ENCODE measurements around the gene ZNF311. TPM values are rescaled to one million over a fixed set of nuclear protein-coding genes. Genes with fewer than 3 reads are reported as not detected.
"Not testable (repeated sequence)": the region's sequence is repeated elsewhere in the genome, so short reads cannot be mapped to it uniquely, and the experiment has no call there.

The ZNF311 gene
- total RNA-seq, 2 donors from 2014 or later, result 1.9 to 4.3 TPM

GRCh38 chr6:28956331-28956730 is 48.8 kb downstream of the ZNF311 start:
- Histone ChIP-seq H3K27ac (no peak overlapping the region), H3K4me1 (replicated peaks) (no peaks in the 10 kb centered on the region), H3K36me3 (no peaks in the 10 kb centered on the region), H3K4me3 (no peak overlapping the region), H3K27me3 (replicated peaks; ENCODE audit: insufficient read depth) (no peaks in the 10 kb centered on the region), H3K9me3 (no peaks in the 10 kb centered on the region)
- TF ChIP-seq, protein P1, sequence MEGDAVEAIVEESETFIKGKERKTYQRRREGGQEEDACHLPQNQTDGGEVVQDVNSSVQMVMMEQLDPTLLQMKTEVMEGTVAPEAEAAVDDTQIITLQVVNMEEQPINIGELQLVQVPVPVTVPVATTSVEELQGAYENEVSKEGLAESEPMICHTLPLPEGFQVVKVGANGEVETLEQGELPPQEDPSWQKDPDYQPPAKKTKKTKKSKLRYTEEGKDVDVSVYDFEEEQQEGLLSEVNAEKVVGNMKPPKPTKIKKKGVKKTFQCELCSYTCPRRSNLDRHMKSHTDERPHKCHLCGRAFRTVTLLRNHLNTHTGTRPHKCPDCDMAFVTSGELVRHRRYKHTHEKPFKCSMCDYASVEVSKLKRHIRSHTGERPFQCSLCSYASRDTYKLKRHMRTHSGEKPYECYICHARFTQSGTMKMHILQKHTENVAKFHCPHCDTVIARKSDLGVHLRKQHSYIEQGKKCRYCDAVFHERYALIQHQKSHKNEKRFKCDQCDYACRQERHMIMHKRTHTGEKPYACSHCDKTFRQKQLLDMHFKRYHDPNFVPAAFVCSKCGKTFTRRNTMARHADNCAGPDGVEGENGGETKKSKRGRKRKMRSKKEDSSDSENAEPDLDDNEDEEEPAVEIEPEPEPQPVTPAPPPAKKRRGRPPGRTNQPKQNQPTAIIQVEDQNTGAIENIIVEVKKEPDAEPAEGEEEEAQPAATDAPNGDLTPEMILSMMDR (IDR thresholded peaks at IDR 0.05), result no peak
- TF ChIP-seq POLR2A (IDR thresholded peaks at IDR 0.05), result no peak
- intact Hi-C loops (cut with DNase I), result no loop called here
- DNase-seq (ENCODE audit: low spot score), result no peak
- 76% methylated on average over 3 of the region's 3 CpGs for WGBS

DNA sequence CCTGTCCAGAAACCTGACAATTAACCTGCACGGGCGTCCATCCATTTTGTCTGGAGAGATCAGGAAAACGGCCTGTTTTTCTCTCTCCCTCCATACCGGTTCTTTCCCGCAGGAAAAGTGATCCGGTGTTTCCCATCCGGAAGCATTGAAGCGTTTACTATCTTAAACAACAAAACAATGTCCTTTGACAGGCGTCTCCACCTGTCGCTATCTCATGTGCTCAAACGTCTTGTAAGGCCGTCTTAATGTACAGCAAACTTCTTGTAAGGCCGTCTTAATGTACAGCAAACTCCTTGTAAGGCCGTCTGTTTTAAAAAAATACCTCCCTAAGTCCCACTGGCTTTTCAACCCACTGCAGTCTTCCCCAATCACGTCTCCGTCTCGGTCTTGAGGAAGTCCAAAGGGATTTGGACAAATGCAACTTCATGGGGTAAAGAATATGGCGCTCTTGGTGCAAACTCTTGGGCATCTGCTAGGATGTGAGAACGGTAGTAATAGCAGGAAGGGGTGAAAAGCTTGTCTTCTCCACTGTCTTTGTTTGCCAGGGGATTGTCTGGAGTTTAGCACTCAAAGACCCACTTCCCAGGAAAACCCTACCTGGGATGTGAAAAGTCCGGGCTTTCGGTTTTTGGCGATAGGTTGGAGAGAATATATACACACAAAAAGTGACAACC is 51.4 kb downstream of the ZNF311 start:
- H3K36me3 ChIP-seq, result no peaks in the 10 kb centered on the region
- H3K4me3 ChIP-seq, result peak overlapping the region; percentile 2 to 34
- no peak overlapping the region for H3K27ac ChIP-seq
- TF ChIP-seq, protein P1 (IDR thresholded peaks at IDR 0.05), result no peak
- TF ChIP-seq POLR2A (IDR thresholded peaks at IDR 0.05), result no peak
- TF ChIP-seq POLR2AphosphoS5 (IDR thresholded peaks at IDR 0.05), result no peak
- H3K4me1 ChIP-seq (replicated peaks), result no peaks in the 10 kb centered on the region
- DNase-seq (ENCODE audit: low spot score), result no peak
- H3K27me3 ChIP-seq (replicated peaks; ENCODE audit: insufficient read depth), result no peaks in the 10 kb centered on the region
- intact Hi-C loops (cut with DNase I), result no loop called here
- H3K9me3 ChIP-seq, result no peaks in the 10 kb centered on the region
- WGBS, result 2% methylated on average over 22 of the region's 22 CpGs

DNA sequence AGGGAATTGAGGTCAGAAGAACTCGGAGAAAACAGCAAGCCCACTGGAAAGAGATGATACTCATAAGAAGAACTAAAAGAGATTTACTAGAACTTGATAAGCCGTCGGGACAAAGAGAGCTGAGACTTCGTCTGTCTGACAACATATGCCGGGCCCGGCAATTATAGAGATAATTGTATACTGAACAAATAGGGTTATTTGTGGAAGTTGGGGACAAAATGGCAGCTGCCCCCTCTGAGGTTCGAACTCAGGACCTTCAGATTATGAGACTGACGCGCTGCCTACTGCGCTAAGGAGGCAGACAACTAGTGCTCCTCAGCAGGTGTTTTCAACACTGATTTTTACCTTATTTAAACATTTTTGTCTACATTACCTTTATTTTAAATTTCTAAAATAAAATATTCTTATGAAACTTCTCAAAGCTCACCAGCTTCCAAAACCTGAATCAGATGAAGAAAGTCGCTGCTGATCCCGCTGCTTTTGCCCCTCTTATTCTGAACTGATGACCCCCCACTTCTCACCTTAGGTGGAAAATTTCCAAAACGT is 52.0 kb downstream of the ZNF311 start:
- no peaks in the 10 kb centered on the region for H3K4me1 ChIP-seq (replicated peaks)
- 9% methylated on average over 13 of the region's 13 CpGs for WGBS
- peak overlapping the region; percentile 2 to 34 for H3K4me3 ChIP-seq
- H3K36me3 ChIP-seq, result no peaks in the 10 kb centered on the region
- intact Hi-C loops (cut with DNase I), result no loop called here
- H3K9me3 ChIP-seq, result no peaks in the 10 kb centered on the region
- no peaks in the 10 kb centered on the region for H3K27me3 ChIP-seq (replicated peaks; ENCODE audit: insufficient read depth)
- TF ChIP-seq, protein P1 (IDR thresholded peaks at IDR 0.05), result no peak
- TF ChIP-seq POLR2A (IDR thresholded peaks at IDR 0.05) (no peak), POLR2AphosphoS5 (IDR thresholded peaks at IDR 0.05) (no peak)
- H3K27ac ChIP-seq, result no peak overlapping the region
- no peak for DNase-seq (ENCODE audit: low spot score)

- H3K4me3 ChIP-seq; H3K27ac ChIP-seq; H3K9me3 ChIP-seq; H3K36me3 ChIP-seq; H3K4me1 ChIP-seq (replicated peaks); intact Hi-C loops (cut with DNase I); H3K27me3 ChIP-seq (replicated peaks; ENCODE audit: insufficient read depth); DNase-seq (ENCODE audit: low spot score): not testable (repeated sequence)
- WGBS, result 96% methylated on average over 39 of the region's 41 CpGs
Observed at GRCh38 chr6:28949656-28950195, 55.4 kb downstream of the ZNF311 start.

GRCh38 chr6:28948782-28949486 is 56.2 kb downstream of the ZNF311 start:
- TF ChIP-seq POLR2AphosphoS5 (IDR thresholded peaks at IDR 0.05) (no peak), POLR2A (IDR thresholded peaks at IDR 0.05) (no peak)
- TF ChIP-seq, protein P1 (IDR thresholded peaks at IDR 0.05), result no peak
- Histone ChIP-seq H3K4me1 (replicated peaks) (no peaks in the 10 kb centered on the region), H3K27me3 (replicated peaks; ENCODE audit: insufficient read depth) (no peaks in the 10 kb centered on the region), H3K9me3 (no peaks in the 10 kb centered on the region), H3K36me3 (no peaks in the 10 kb centered on the region), H3K27ac (no peak overlapping the region), H3K4me3 (no peak overlapping the region)
- 59% methylated on average over 23 of the region's 23 CpGs for WGBS
- intact Hi-C loops (cut with DNase I), result no loop called here
- no peak for DNase-seq (ENCODE audit: low spot score)
